Ammon's horn (tissue), 1 donor: Measurements from ENCODE around the gene TMEM150A.
"Not testable (repeated sequence)": the region's sequence is repeated elsewhere in the genome, so short reads cannot be mapped to it uniquely, and the experiment has no call there.

Source experiments
- DNase-seq: peaks from one replicate; pipeline ENCODE4 v3.0.0-alpha.2; 2016; ENCODE audit warnings: low spot score

TMEM150A gene

GRCh38 chr2:85602476-85603234, at the start of gene TMEM150A:
Gene TMEM150A (minus strand): TSS chr2:85602698. CDS start chr2:85601948, 750 bp downstream.
- peak; percentile 94 for DNase-seq

- no peak for DNase-seq
Measured at GRCh38 chr2:85652056-85652455, 49.6 kb upstream of the TMEM150A start.

GRCh38 chr2:85651097-85651496, 48.6 kb upstream of the TMEM150A start:
- no peak for DNase-seq

- DNase-seq: no peak
Measured at GRCh38 chr2:85650456-85650855, 48.0 kb upstream of the TMEM150A start.

- DNase-seq: no peak
Measured at GRCh38 chr2:85649201-85650190, 47.0 kb upstream of the TMEM150A start.

GRCh38 chr2:85648619-85649018, 46.1 kb upstream of the TMEM150A start:
- DNase-seq: peak; percentile 22

GRCh38 chr2:85647823-85648526, 45.5 kb upstream of the TMEM150A start:
- DNase-seq: peak; percentile 56

- no peak for DNase-seq
Measured at GRCh38 chr2:85646166-85646565, 43.7 kb upstream of the TMEM150A start.

- no peak for DNase-seq
Measured at GRCh38 chr2:85644909-85645308, 42.4 kb upstream of the TMEM150A start.

- no peak for DNase-seq
Measured at GRCh38 chr2:85642725-85643124, 40.2 kb upstream of the TMEM150A start.

GRCh38 chr2:85635636-85636035, 33.1 kb upstream of the TMEM150A start:
- DNase-seq: no peak

- no peak for DNase-seq
Measured at GRCh38 chr2:85635011-85635410, 32.5 kb upstream of the TMEM150A start.

GRCh38 chr2:85631316-85631715, 28.8 kb upstream of the TMEM150A start:
- no peak for DNase-seq

GRCh38 chr2:85628658-85629057, 26.2 kb upstream of the TMEM150A start:
- no peak for DNase-seq

GRCh38 chr2:85623991-85624390, 21.5 kb upstream of the TMEM150A start:
- DNase-seq: no peak

GRCh38 chr2:85621338-85621737, 18.8 kb upstream of the TMEM150A start:
- DNase-seq: no peak

GRCh38 chr2:85619617-85620016, 17.1 kb upstream of the TMEM150A start:
- no peak for DNase-seq

- not testable (repeated sequence) for DNase-seq
Measured at GRCh38 chr2:85617723-85618122, 15.2 kb upstream of the TMEM150A start.

GRCh38 chr2:85615413-85615728, 12.9 kb upstream of the TMEM150A start:
- DNase-seq: no peak

GRCh38 chr2:85614757-85615156, 12.3 kb upstream of the TMEM150A start:
- DNase-seq: not testable (repeated sequence)

- no peak for DNase-seq
Measured at GRCh38 chr2:85613717-85614515, 11.4 kb upstream of the TMEM150A start.
